HK-2 (cell line): ENCODE data around the gene CDHR2.

Source experiments
- DNase-seq: peaks from one replicate; pipeline ENCODE4 v3.0.0-alpha.2; 2018; ENCODE audit not compliant: unreplicated experiment

CDHR2 gene

GRCh38 chr5:176639208-176639607, 90.1 kb downstream of the CDHR2 start:
- no peak for DNase-seq

GRCh38 chr5:176639981-176640380, 90.8 kb downstream of the CDHR2 start:
- DNase-seq = no peak

- no peak for DNase-seq
Measured at GRCh38 chr5:176640616-176641015, 91.5 kb downstream of the CDHR2 start.

GRCh38 chr5:176642675-176643490, 93.7 kb downstream of the CDHR2 start:
- no peak for DNase-seq

GRCh38 chr5:176643491-176644219, 94.5 kb downstream of the CDHR2 start:
- DNase-seq = no peak

GRCh38 chr5:176644294-176644693, 95.2 kb downstream of the CDHR2 start:
- no peak for DNase-seq

GRCh38 chr5:176644878-176645670, 95.9 kb downstream of the CDHR2 start:
- DNase-seq = no peak
